SK-N-SH treated with all-trans-retinoic acid at 6 μM for 48 hours (cell line): Measurements from ENCODE around the gene SLC10A6.

ENCODE experiments used
- BACH2 ChIP-seq: fragments of 250-450 bp; sonication (Bioruptor Pico); IDR thresholded peaks from 2 replicates; pipeline ENCODE4 v1.9.0; 2021; ENCODE audit warnings: mild to moderate bottlenecking, borderline replicate concordance
- ZFP30 ChIP-seq: fragments of 450-650 bp; formaldehyde crosslinking; IDR thresholded peaks from 2 replicates; pipeline ENCODE4 v1.5.0; 2022; ENCODE audit warnings: mild to moderate bottlenecking, moderate library complexity

- TF ChIP-seq ZFP30 (CRISPR knock-in tag) (no peak), BACH2 (CRISPR knock-in tag) (no peak)
These were observed 27.0 kb downstream of the SLC10A6 start for GRCh38 chr4:86822136-86822535.
